AG09319 (cell line): ENCODE measurements around the gene SCAPER.
"Not testable (repeated sequence)": the region's sequence is repeated elsewhere in the genome, so short reads cannot be mapped to it uniquely, and the experiment has no call there.

Experiments used
- DNase-seq: peaks from one replicate; pipeline ENCODE4 v3.0.0-alpha.2; 2010; ENCODE audit warnings: low read depth; ENCODE audit errors: extremely low read depth
- TF ChIP-seq, protein P1 (sequence below): IDR thresholded peaks from 2 replicates; pipeline ENCODE4 v1.5.1; 2011; ENCODE audit warnings: low read depth, mild to moderate bottlenecking, inconsistent platforms, low read length, moderate library complexity

Gene SCAPER

GRCh38 chr15:76730262-76730661 lies 174.9 kb downstream of the SCAPER start:
- no peak for DNase-seq
- TF ChIP-seq, protein P1, sequence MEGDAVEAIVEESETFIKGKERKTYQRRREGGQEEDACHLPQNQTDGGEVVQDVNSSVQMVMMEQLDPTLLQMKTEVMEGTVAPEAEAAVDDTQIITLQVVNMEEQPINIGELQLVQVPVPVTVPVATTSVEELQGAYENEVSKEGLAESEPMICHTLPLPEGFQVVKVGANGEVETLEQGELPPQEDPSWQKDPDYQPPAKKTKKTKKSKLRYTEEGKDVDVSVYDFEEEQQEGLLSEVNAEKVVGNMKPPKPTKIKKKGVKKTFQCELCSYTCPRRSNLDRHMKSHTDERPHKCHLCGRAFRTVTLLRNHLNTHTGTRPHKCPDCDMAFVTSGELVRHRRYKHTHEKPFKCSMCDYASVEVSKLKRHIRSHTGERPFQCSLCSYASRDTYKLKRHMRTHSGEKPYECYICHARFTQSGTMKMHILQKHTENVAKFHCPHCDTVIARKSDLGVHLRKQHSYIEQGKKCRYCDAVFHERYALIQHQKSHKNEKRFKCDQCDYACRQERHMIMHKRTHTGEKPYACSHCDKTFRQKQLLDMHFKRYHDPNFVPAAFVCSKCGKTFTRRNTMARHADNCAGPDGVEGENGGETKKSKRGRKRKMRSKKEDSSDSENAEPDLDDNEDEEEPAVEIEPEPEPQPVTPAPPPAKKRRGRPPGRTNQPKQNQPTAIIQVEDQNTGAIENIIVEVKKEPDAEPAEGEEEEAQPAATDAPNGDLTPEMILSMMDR: no peak

DNA sequence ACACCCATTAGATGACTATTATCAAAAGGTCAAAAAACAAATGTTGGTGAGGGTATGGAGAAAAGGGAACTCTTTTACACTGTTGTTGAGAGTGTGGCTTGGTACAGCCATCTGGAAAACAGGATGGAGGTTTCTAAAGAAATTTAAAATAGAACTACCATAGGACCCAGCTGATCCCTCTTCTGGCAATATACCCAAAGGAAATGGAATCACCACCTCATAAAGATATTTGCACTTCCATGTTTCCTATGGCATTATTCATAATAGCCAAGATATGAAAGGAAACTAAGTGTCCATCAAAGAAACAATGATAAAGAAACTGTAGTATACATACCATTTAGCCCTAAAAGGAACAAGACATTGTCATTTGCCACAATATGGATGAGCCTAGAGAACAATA lies 186.3 kb downstream of the SCAPER start:
- TF ChIP-seq, protein P1: no peak
- DNase-seq: no peak

- no peak for DNase-seq
- TF ChIP-seq, protein P1: no peak
These were observed 190.2 kb downstream of the SCAPER start for GRCh38 chr15:76714950-76715349.

- no peak for DNase-seq
- TF ChIP-seq, protein P1: no peak
These were observed 193.8 kb downstream of the SCAPER start for GRCh38 chr15:76711351-76711827.

DNA sequence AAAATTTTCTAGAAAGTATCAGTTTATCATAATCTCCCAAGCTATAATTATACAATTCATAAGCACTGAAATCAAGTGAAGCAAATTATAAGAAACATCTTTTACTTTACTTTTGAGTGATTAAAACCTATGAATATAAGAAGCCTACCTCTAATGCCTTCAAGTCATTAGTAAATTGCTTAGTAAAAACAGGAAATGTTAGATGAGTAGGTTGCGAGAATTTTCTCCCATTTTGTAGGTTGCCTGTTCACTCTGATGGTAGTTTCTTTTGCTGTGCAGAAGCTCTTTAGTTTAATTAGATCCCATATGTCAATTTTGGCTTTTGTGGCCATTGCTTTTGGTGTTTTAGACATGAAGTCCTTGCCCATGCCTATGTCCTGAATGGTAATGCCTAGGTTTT lies 201.1 kb downstream of the SCAPER start:
- not testable (repeated sequence) for DNase-seq

DNA sequence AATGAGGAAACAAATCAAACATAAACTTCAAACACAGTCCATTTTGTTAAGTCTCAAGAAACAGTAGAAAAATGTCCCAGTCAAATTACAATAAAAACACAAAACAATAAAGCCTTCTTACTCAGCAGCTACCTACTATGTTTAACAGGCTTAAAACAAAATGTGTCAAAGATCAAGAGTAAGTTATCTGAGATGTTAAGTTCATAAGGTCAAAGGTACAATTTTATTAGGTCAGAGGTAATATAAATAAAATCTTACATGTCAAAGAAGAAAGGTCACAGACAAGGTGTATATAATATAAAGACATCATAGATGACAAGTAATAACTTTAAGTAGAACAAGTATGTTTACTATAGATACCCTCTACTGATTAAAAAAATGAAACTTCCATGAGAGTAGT lies 208.3 kb downstream of the SCAPER start:
- TF ChIP-seq, protein P1: no peak
- no peak for DNase-seq

DNA sequence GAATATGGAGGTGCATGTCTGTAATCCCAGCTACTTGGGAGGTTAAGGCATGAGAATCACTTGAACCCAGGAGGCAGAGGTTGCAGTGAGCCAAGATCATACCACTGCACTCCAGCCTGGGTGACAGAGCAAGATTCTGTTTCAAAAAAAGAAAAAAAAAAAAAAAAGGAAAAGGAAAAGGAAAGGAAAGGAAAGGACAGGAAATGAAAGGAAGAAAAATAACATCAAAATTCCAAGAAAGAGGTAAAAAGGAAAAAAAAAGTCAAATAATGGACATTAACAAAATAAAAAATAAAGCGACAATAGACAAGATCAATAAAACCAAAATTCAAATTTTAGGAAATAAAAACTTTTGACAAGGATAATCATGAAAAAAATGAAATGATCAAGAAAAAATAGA lies 212.6 kb downstream of the SCAPER start:
- DNase-seq: not testable (repeated sequence)

- not testable (repeated sequence) for DNase-seq
These were observed 217.5 kb downstream of the SCAPER start for GRCh38 chr15:76687592-76687991.

- TF ChIP-seq, protein P1: no peak
- DNase-seq: no peak
These were observed 221.1 kb downstream of the SCAPER start for GRCh38 chr15:76684002-76684401.
